Measurements from ENCODE around the gene ZG16. TPM values are rescaled to one million over a fixed set of nuclear protein-coding genes. Genes with fewer than 3 reads are reported as not detected.

Gene ZG16
- total RNA-seq, 1 donor from 2014 or later = not detected

- TF ChIP-seq, protein P1, sequence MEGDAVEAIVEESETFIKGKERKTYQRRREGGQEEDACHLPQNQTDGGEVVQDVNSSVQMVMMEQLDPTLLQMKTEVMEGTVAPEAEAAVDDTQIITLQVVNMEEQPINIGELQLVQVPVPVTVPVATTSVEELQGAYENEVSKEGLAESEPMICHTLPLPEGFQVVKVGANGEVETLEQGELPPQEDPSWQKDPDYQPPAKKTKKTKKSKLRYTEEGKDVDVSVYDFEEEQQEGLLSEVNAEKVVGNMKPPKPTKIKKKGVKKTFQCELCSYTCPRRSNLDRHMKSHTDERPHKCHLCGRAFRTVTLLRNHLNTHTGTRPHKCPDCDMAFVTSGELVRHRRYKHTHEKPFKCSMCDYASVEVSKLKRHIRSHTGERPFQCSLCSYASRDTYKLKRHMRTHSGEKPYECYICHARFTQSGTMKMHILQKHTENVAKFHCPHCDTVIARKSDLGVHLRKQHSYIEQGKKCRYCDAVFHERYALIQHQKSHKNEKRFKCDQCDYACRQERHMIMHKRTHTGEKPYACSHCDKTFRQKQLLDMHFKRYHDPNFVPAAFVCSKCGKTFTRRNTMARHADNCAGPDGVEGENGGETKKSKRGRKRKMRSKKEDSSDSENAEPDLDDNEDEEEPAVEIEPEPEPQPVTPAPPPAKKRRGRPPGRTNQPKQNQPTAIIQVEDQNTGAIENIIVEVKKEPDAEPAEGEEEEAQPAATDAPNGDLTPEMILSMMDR (IDR thresholded peaks at IDR 0.05; ENCODE audit: unreplicated experiment) = no peak
- Mint-ChIP-seq H3K36me3 (ENCODE audit: low read depth, unreplicated experiment) (peaks cover 4% of the 10 kb centered on the region), H3K4me3 (ENCODE audit: unreplicated experiment) (no peak overlapping the region), H3K4me1 (ENCODE audit: unreplicated experiment) (peaks cover 8% of the 10 kb centered on the region), H3K27me3 (ENCODE audit: unreplicated experiment) (peaks cover 8% of the 10 kb centered on the region), H3K9me3 (ENCODE audit: unreplicated experiment) (no peaks in the 10 kb centered on the region), H3K27ac (ENCODE audit: unreplicated experiment) (no peak overlapping the region)
- no peak for DNase-seq (ENCODE audit: low spot score)
Measured at GRCh38 chr16:29824589-29825144, 46.6 kb downstream of the ZG16 start.

DNA sequence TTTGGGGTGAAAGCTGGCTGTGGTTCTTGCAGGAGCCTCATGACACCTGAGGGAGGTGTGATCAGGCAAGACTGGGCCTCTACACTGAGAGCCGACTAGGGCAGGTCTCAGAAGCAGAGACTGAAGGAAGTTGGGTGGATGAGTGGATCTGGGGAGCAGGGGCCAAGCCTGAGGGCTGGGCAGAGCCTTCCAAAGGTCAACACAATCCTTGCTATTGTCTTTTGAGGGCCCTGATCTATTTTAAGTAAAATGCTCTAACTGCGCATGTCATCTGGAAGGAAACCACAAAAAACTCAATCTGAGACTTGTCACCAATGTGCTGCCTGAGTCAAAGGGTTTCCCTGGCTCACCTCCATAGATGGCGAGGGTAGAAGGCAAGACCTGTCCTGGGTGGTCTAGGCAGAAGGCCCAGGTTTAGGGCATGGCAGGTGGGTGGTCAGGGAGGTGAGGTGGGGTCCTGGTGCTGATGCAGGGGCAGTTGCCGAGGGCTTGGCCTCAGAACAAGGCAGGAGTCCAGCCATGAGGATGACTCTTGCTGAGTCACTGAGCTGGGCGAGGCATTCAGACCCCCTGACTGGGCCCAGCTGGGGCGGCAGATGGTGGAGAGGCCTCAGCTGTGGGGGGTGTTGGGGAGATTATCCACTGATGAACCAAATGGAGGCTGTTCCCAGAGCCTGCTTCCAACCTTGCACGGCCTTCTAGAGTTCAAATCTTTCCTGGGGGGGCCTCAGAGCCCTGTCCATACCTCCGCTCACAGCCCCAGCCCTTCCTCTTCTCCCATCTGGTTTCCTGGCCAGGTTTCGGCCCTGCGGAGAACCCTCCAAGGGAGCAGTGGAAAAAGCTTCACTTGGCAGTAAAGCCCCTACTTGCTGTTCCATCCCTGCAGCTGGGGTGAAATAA, 47.3 kb downstream of the ZG16 start:
- Mint-ChIP-seq H3K27ac (ENCODE audit: unreplicated experiment) (peak overlapping the region; percentile 31), H3K36me3 (ENCODE audit: low read depth, unreplicated experiment) (no peaks in the 10 kb centered on the region), H3K9me3 (ENCODE audit: unreplicated experiment) (no peaks in the 10 kb centered on the region), H3K4me1 (ENCODE audit: unreplicated experiment) (peaks cover 4% of the 10 kb centered on the region), H3K4me3 (ENCODE audit: unreplicated experiment) (no peak overlapping the region), H3K27me3 (ENCODE audit: unreplicated experiment) (peaks cover 8% of the 10 kb centered on the region)
- DNase-seq (ENCODE audit: low spot score) = no peak
- TF ChIP-seq, protein P1 (IDR thresholded peaks at IDR 0.05; ENCODE audit: unreplicated experiment) = no peak

- H3K36me3 Mint-ChIP-seq (ENCODE audit: low read depth, unreplicated experiment) = no peaks in the 10 kb centered on the region
- DNase-seq (ENCODE audit: low spot score) = no peak
- H3K9me3 Mint-ChIP-seq (ENCODE audit: unreplicated experiment) = no peaks in the 10 kb centered on the region
- H3K27ac Mint-ChIP-seq (ENCODE audit: unreplicated experiment) = no peak overlapping the region
- peaks cover 8% of the 10 kb centered on the region for H3K27me3 Mint-ChIP-seq (ENCODE audit: unreplicated experiment)
- no peak overlapping the region for H3K4me3 Mint-ChIP-seq (ENCODE audit: unreplicated experiment)
- TF ChIP-seq, protein P1 (IDR thresholded peaks at IDR 0.05; ENCODE audit: unreplicated experiment) = no peak
- H3K4me1 Mint-ChIP-seq (ENCODE audit: unreplicated experiment) = peaks cover 4% of the 10 kb centered on the region
Measured at GRCh38 chr16:29826342-29826695, 48.3 kb downstream of the ZG16 start.

GRCh38 chr16:29830774-29831173, 52.7 kb downstream of the ZG16 start:
- H3K27ac Mint-ChIP-seq (ENCODE audit: unreplicated experiment) = no peak overlapping the region
- no peak for DNase-seq (ENCODE audit: low spot score)
- H3K36me3 Mint-ChIP-seq (ENCODE audit: low read depth, unreplicated experiment) = no peaks in the 10 kb centered on the region
- no peak overlapping the region for H3K4me3 Mint-ChIP-seq (ENCODE audit: unreplicated experiment)
- no peaks in the 10 kb centered on the region for H3K4me1 Mint-ChIP-seq (ENCODE audit: unreplicated experiment)
- peaks cover 5% of the 10 kb centered on the region for H3K27me3 Mint-ChIP-seq (ENCODE audit: unreplicated experiment)
- TF ChIP-seq, protein P1 (IDR thresholded peaks at IDR 0.05; ENCODE audit: unreplicated experiment) = no peak
- no peaks in the 10 kb centered on the region for H3K9me3 Mint-ChIP-seq (ENCODE audit: unreplicated experiment)

DNA sequence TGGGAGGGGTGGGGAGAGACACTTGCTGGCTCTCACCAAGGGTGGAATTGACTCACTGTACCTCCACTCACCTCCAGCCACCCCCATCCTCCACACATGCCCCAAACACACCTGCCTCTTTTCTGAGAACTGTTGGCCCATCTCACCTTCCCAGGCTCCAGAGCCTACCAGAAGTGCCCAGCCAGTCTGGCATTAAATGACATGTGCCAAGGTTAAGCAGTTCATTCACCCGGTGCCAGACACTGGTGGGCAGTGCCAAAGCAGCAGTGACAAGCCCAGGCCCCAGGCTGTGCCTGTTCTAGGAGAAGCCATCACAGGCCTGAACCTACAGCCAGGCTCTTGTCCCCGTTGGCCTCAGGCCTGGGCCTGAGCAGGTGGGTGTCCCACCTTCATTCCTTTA, 53.4 kb downstream of the ZG16 start:
- Mint-ChIP-seq H3K27me3 (ENCODE audit: unreplicated experiment) (peaks cover 5% of the 10 kb centered on the region), H3K4me3 (ENCODE audit: unreplicated experiment) (no peak overlapping the region), H3K4me1 (ENCODE audit: unreplicated experiment) (no peaks in the 10 kb centered on the region), H3K9me3 (ENCODE audit: unreplicated experiment) (no peaks in the 10 kb centered on the region), H3K27ac (ENCODE audit: unreplicated experiment) (no peak overlapping the region), H3K36me3 (ENCODE audit: low read depth, unreplicated experiment) (no peaks in the 10 kb centered on the region)
- no peak for DNase-seq (ENCODE audit: low spot score)
- TF ChIP-seq, protein P1 (IDR thresholded peaks at IDR 0.05; ENCODE audit: unreplicated experiment) = no peak

Data from endothelial cell (in vitro differentiated cells).